K562 (cell line): ENCODE measurements around the gene LHB. TPM values are rescaled to one million over a fixed set of nuclear protein-coding genes. Genes with fewer than 3 reads are reported as not detected.

Experiments
- AFF1 ChIP-seq, 2 experiments: fragments of 450-650 bp; IDR thresholded peaks; 2 replicates each; pipeline ENCODE4 v1.6.1; 2018; ENCODE audit warnings: mild to moderate bottlenecking in 2 of 2, low read depth in 1 of 2; ENCODE audit not compliant: partially characterized antibody in 2 of 2
- ARID2 ChIP-seq: fragments of 450-650 bp; IDR thresholded peaks from 2 replicates; pipeline ENCODE4 v1.6.1; 2017; ENCODE audit warnings: antibody characterized with exemption, mild to moderate bottlenecking
- C11orf30 ChIP-seq: fragments of 450-650 bp; IDR thresholded peaks from 2 replicates; pipeline ENCODE4 v1.6.1; 2016; ENCODE audit warnings: low read depth, mild to moderate bottlenecking
- CBX5 ChIP-seq: IDR thresholded peaks from 2 replicates; pipeline ENCODE4 v1.6.1; 2014; ENCODE audit warnings: low read depth, borderline replicate concordance
- CREM ChIP-seq: IDR thresholded peaks from 2 replicates; pipeline ENCODE4 v1.6.1; 2014; ENCODE audit warnings: antibody characterized with exemption, low read depth
- EP300 ChIP-seq: IDR thresholded peaks from 2 replicates; pipeline ENCODE4 v1.6.1; 2012; ENCODE audit warnings: low read length, improper control_type of control experiment
- KLF6 ChIP-seq: fragments of 250-450 bp; sonication (Bioruptor Pico); IDR thresholded peaks from 2 replicates; pipeline ENCODE4 v1.4.0; 2020; ENCODE audit warnings: mild to moderate bottlenecking, moderate library complexity, borderline replicate concordance
- MEF2A ChIP-seq: IDR thresholded peaks from 2 replicates; pipeline ENCODE4 v1.6.1; 2011; ENCODE audit warnings: low read depth, mild to moderate bottlenecking, low read length, moderate library complexity; ENCODE audit not compliant: control insufficient read depth
- MLLT1 ChIP-seq, 2 experiments: fragments of 450-650 bp; IDR thresholded peaks; 2 replicates each; pipeline ENCODE4 v1.6.1; 2016
- NCOA6 ChIP-seq: fragments of 450-650 bp; IDR thresholded peaks from 2 replicates; pipeline ENCODE4 v1.6.1; 2017; ENCODE audit warnings: mild to moderate bottlenecking
- RAD51 ChIP-seq: fragments of 450-650 bp; IDR thresholded peaks from 2 replicates; pipeline ENCODE4 v1.7.1; 2016; ENCODE audit warnings: low read depth, mild to moderate bottlenecking, borderline replicate concordance
- SAFB ChIP-seq: fragments of 200-400 bp; formaldehyde crosslinking; IDR thresholded peaks from 2 replicates; pipeline ENCODE4 v1.6.1; 2017; ENCODE audit warnings: low read depth, low read length, borderline replicate concordance
- SMAD3 ChIP-seq: fragments of 450-650 bp; formaldehyde crosslinking; conservative IDR thresholded peaks from 2 replicates; pipeline ENCODE4 v1.4.0; 2020; ENCODE audit warnings: mild to moderate bottlenecking
- SP1 ChIP-seq: sonication (generic); formaldehyde crosslinking; IDR thresholded peaks from 2 replicates; pipeline ENCODE4 v1.8.1; 2022; ENCODE audit warnings: mild to moderate bottlenecking, missing genetic modification reagents
- SUPT5H ChIP-seq: fragments of 450-650 bp; IDR thresholded peaks from 2 replicates; pipeline ENCODE4 v1.6.1; 2016
- TAF1 ChIP-seq: IDR thresholded peaks from 2 replicates; pipeline ENCODE4 v1.6.1; 2011; ENCODE audit warnings: mild to moderate bottlenecking, low read length, moderate library complexity; ENCODE audit not compliant: insufficient read depth, control insufficient read depth, severe bottlenecking; ENCODE audit errors: extremely low read depth
- XRCC4 ChIP-seq: IDR thresholded peaks from one replicate; pipeline ENCODE4 v1.6.1; 2011; ENCODE audit not compliant: insufficient read depth, insufficient read length; ENCODE audit errors: extremely low read depth
- ZNF3 ChIP-seq: fragments of 250-450 bp; sonication (Bioruptor Pico); IDR thresholded peaks from 2 replicates; pipeline ENCODE4 v1.5.0; 2021; ENCODE audit warnings: mild to moderate bottlenecking, moderate library complexity
- ZNF324 ChIP-seq: fragments of 250-450 bp; sonication (Bioruptor Pico); IDR thresholded peaks from 2 replicates; pipeline ENCODE4 v1.4.0; 2020; ENCODE audit warnings: mild to moderate bottlenecking
- ZNF695 ChIP-seq: fragments of 450-650 bp; formaldehyde crosslinking; IDR thresholded peaks from 2 replicates; pipeline ENCODE4 v1.4.0; 2020; ENCODE audit warnings: mild to moderate bottlenecking, moderate library complexity
- ZNF79 ChIP-seq: fragments of 250-450 bp; sonication (Bioruptor Pico); IDR thresholded peaks from 2 replicates; pipeline ENCODE4 v1.4.0; 2020; ENCODE audit warnings: low read depth, mild to moderate bottlenecking, moderate library complexity
- polyA plus RNA-seq, 8 experiments: library from polyadenylated mRNA; depleted of rRNA in 4 of 8; stranded (reverse) in 5 of 8; unstranded in 3 of 8; fragments of >200 nt; fragmentation: Nextera tagmentation in 2 of 8; fragmentation: Illumina TruSeq in 1 of 8; extraction: Ambion mirVana in 2 of 8; extraction: Trizol in 1 of 8; gene quantifications; 2 replicates each; pipeline versions ENCODE4 v1.2.1 to v1.2.3, GENCODE V29; 2011 to 2014; ENCODE audit warnings: inconsistent platforms in 1 of 8, missing spikeins in 1 of 8
- total RNA-seq, 7 experiments: library from RNA; depleted of rRNA in 6 of 7; stranded (reverse); fragments of >200 nt in 6 of 7; fragmentation: Illumina TruSeq in 2 of 7; extraction: Trizol in 2 of 7; gene quantifications; 2 replicates each; pipeline versions ENCODE4 v1.2.1 to v1.2.3, GENCODE V29; 2011 to 2021; ENCODE audit warnings: low replicate concordance in 1 of 7
- TF ChIP-seq, protein P1 (sequence below): fragments of 250-450 bp; sonication (Bioruptor Pico); IDR thresholded peaks from 2 replicates; pipeline ENCODE4 v1.8.0; 2022; ENCODE audit warnings: inconsistent platforms, mild to moderate bottlenecking, moderate library complexity, borderline replicate concordance

Gene LHB
- total and polyA plus RNA-seq, 9 of the 15 experiments (the other 6 are each of a cell fraction or from before 2014, with no cell fraction given), result 0.54 TPM; not detected in 8

DNA sequence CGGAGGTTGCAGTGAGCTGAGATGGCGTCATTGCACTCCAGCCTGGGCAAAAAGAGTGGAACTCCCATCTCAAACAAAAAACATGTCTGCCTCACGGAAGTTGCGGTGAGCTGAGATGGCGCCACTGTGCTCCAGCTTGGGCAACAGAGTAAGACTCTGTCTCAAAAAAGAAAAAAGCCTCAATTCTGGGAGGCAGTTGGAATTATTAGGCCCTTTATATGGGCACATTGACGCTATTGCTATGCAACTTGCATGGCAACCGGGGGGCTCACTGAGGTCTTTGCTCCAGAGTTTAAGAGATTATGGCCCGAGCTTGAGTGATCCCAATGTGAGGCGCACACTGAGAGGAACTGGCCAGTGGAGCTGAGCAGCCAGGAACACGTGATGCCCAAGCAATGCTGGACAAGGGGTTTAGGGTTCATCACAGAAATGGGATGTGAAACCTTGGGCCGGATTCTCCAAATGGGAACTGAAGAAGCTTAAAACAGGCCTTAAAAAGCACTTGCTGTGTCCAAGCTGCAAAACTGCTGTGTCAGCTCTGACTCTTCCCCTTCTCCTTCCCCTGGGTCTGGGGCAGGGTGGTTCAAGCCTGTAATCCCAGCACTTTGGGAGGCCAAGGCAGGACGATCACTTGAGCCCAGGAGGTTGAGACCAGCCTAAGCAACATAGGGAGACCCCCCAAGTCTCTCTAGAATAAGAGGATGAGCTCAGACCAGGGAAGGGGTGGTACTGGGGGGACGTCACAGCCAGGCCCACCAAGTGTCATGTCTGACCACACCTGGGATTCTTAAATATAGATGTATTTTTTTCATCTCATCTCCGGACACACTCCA is 49.3 kb downstream of the LHB start (continued):
- peak; percentile 44 for TF ChIP-seq ZNF3 (CRISPR knock-in tag)
- TF ChIP-seq XRCC4, result no peak
- no peak for TF ChIP-seq EP300
- peak; percentile 42 for TF ChIP-seq TAF1
- TF ChIP-seq ZNF324 (CRISPR knock-in tag), result peak; percentile 27; the same call in 1 of the 2 replicates
- peak; percentile 50; the same call in 1 of the 2 replicates for TF ChIP-seq ZNF695 (CRISPR knock-in tag)
- peak; percentile 99 for TF ChIP-seq C11orf30
- peak; percentile 46 to 73; a peak in 2 of 4 replicates for TF ChIP-seq MLLT1 (IDR thresholded peaks at IDR 0.05)
- TF ChIP-seq SMAD3 (CRISPR knock-in tag), result peak; percentile 55
- no peak for TF ChIP-seq CBX5
- TF ChIP-seq SP1 (CRISPR knock-in tag), result peak; percentile 44
- TF ChIP-seq NCOA6, result no peak
- peak; percentile 87 for TF ChIP-seq SUPT5H
- TF ChIP-seq CREM, result no peak
- no peak for TF ChIP-seq ZNF79 (CRISPR knock-in tag)
- TF ChIP-seq AFF1 (IDR thresholded peaks at IDR 0.05; ENCODE audit: low read depth in 1 of 2, partially characterized antibody in 2 of 2), result peak in 1 of 2 experiments; percentile 35
- TF ChIP-seq KLF6, result no peak
- no peak for TF ChIP-seq MEF2A
- no peak for TF ChIP-seq SAFB
- TF ChIP-seq RAD51, result peak; percentile 77
- TF ChIP-seq ARID2, result peak; percentile 33; the same call in 1 of the 2 replicates
- TF ChIP-seq, protein P1, sequence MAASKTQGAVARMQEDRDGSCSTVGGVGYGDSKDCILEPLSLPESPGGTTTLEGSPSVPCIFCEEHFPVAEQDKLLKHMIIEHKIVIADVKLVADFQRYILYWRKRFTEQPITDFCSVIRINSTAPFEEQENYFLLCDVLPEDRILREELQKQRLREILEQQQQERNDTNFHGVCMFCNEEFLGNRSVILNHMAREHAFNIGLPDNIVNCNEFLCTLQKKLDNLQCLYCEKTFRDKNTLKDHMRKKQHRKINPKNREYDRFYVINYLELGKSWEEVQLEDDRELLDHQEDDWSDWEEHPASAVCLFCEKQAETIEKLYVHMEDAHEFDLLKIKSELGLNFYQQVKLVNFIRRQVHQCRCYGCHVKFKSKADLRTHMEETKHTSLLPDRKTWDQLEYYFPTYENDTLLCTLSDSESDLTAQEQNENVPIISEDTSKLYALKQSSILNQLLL (CRISPR knock-in tag), result no peak
